Sigmoid colon (tissue), 4 donors: ENCODE results near the gene PPP4R4.

Experiments used
- CTCF ChIP-seq, 4 experiments: fragments of 450-650 bp in 3 of 4; fragments of 200-600 bp in 1 of 4; IDR thresholded peaks; one replicate each; pipeline ENCODE4 v1.5.1; 2016 to 2019; ENCODE audit warnings: antibody characterized with exemption in 4 of 4, mild to moderate bottlenecking in 3 of 4, moderate library complexity in 2 of 4
- POLR2AphosphoS5 ChIP-seq, 4 donors: sonication (generic); formaldehyde crosslinking; IDR thresholded peaks; one replicate each; pipeline ENCODE4 v1.6.1; 2017; ENCODE audit warnings: antibody characterized with exemption in 4 of 4

- TF ChIP-seq POLR2AphosphoS5 (IDR thresholded peaks at IDR 0.05), result no peak
- no peak for TF ChIP-seq CTCF (IDR thresholded peaks at IDR 0.05)
Observed at GRCh38 chr14:94239406-94239805, 65.3 kb downstream of the PPP4R4 start.
